ENCODE measurements around the gene FBLN1.

DNA sequence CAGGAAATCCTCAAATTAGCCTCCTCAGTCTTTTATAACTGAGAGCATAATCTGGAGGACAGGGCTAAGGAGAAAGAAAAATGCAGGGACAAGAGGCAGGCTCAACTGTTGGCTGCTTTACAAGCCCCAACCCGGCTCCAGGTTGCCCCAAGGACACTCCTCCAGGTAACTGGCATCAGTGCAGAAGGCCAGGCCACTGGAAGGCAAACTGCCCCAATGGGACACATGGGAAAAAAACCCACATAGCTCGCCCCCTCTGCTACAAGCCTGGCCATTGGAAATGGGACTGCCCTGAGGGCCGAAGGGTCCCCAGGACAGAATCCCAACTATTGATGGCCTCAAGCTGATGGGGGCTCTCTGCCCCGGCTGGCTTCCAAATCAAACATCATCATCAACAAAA lies 17.9 kb upstream of the FBLN1 start:
- TF ChIP-seq POLR2A (IDR thresholded peaks at IDR 0.05; ENCODE audit: low read length) (no peak), GATA1 (IDR thresholded peaks at IDR 0.05; ENCODE audit: low read depth, low read length) (no peak)
